ENCODE data around the gene PRRT1B. TPM values are rescaled to one million over a fixed set of nuclear protein-coding genes. Genes with fewer than 3 reads are reported as not detected.
A peak's percentile ranks its signal among the peaks of the same experiment; 100 is the strongest.

The PRRT1B gene
- total RNA-seq, 2 experiments from 2014 or later, result not detected

GRCh38 chr9:131577005-131578000, 32.0 kb downstream of the PRRT1B start:
- TF ChIP-seq CTCF (IDR thresholded peaks at IDR 0.05), result no peak
- Histone ChIP-seq H3K9me3 (ENCODE audit: control insufficient read depth in 1 of 2, insufficient read depth in 1 of 2, low read length in 2 of 2) (no peaks in the 10 kb centered on the region), H3K36me3 (ENCODE audit: insufficient read depth, low read length) (peaks cover 58% of the 10 kb centered on the region), H3K27ac (ENCODE audit: low read depth in 1 of 2, low read length in 2 of 2) (peak overlapping the region in 1 of 2 donors; percentile 62), H3K4me3 (ENCODE audit: low read length) (no peak overlapping the region), H3K27me3 (ENCODE audit: control insufficient read depth in 1 of 2, insufficient read depth in 2 of 2, low read length in 2 of 2) (no peaks in the 10 kb centered on the region), H3K4me1 (ENCODE audit: insufficient read depth, low read length) (peaks cover 36% of the 10 kb centered on the region)
- Mint-ChIP-seq H3K9me3 (no peaks in the 10 kb centered on the region), H3K27me3 (no peaks in the 10 kb centered on the region), H3K4me3 (peak overlapping the region; percentile 20), H3K4me1 (ENCODE audit: low read depth) (peaks cover 22% of the 10 kb centered on the region), H3K36me3 (ENCODE audit: low read depth) (peaks cover 56% of the 10 kb centered on the region), H3K27ac (peak overlapping the region; percentile 94)
- ATAC-seq (ENCODE audit: poor library complexity) (no peak), DNase-seq (peak in 1 of 14 experiments; percentile 21)
- CTCF ChIA-PET, result no interaction called here
- POLR2A ChIA-PET, result no interaction called here
- intact Hi-C loops (cut with DNase I, micrococcal nuclease), result no loop called here

GRCh38 chr9:131578021-131578420, 32.7 kb downstream of the PRRT1B start:
- H3K4me1 Mint-ChIP-seq (ENCODE audit: low read depth), result peaks cover 22% of the 10 kb centered on the region
- peak overlapping the region; percentile 94 for H3K27ac Mint-ChIP-seq
- peaks cover 59% of the 10 kb centered on the region for H3K36me3 ChIP-seq (ENCODE audit: insufficient read depth, low read length)
- TF ChIP-seq CTCF (IDR thresholded peaks at IDR 0.05), result no peak
- H3K9me3 ChIP-seq (ENCODE audit: control insufficient read depth in 1 of 2, insufficient read depth in 1 of 2, low read length in 2 of 2), result no peaks in the 10 kb centered on the region
- intact Hi-C loops (cut with DNase I, micrococcal nuclease), result no loop called here
- H3K27me3 ChIP-seq (ENCODE audit: control insufficient read depth in 1 of 2, insufficient read depth in 2 of 2, low read length in 2 of 2), result no peaks in the 10 kb centered on the region
- POLR2A ChIA-PET, result interaction anchor here (1.3 kb wide), 1 partner anchor 78 kb away, joined by 7 read pairs; no protein-coding TSS in a partner anchor
- H3K4me1 ChIP-seq (ENCODE audit: insufficient read depth, low read length), result peaks cover 37% of the 10 kb centered on the region
- H3K27ac ChIP-seq (ENCODE audit: low read depth in 1 of 2, low read length in 2 of 2), result peak overlapping the region; percentile 62 to 72
- H3K27me3 Mint-ChIP-seq, result no peaks in the 10 kb centered on the region
- DNase-seq, result peak in 1 of 14 experiments; percentile 24
- CTCF ChIA-PET, result no interaction called here
- no peaks in the 10 kb centered on the region for H3K9me3 Mint-ChIP-seq
- ATAC-seq (ENCODE audit: poor library complexity), result no peak
- no peak overlapping the region for H3K4me3 Mint-ChIP-seq
- no peak overlapping the region for H3K4me3 ChIP-seq (ENCODE audit: low read length)
- peaks cover 54% of the 10 kb centered on the region for H3K36me3 Mint-ChIP-seq (ENCODE audit: low read depth)

GRCh38 chr9:131578731-131579504, 33.6 kb downstream of the PRRT1B start:
- Mint-ChIP-seq H3K27ac (peak overlapping the region; percentile 94), H3K36me3 (ENCODE audit: low read depth) (peaks cover 63% of the 10 kb centered on the region), H3K9me3 (no peaks in the 10 kb centered on the region), H3K4me3 (peak overlapping the region; percentile 57), H3K27me3 (no peaks in the 10 kb centered on the region), H3K4me1 (ENCODE audit: low read depth) (peaks cover 26% of the 10 kb centered on the region)
- H3K4me1 ChIP-seq (ENCODE audit: insufficient read depth, low read length), result peaks cover 46% of the 10 kb centered on the region
- peaks cover 63% of the 10 kb centered on the region for H3K36me3 ChIP-seq (ENCODE audit: insufficient read depth, low read length)
- intact Hi-C loops (cut with DNase I, micrococcal nuclease), result no loop called here
- H3K27me3 ChIP-seq (ENCODE audit: control insufficient read depth in 1 of 2, insufficient read depth in 2 of 2, low read length in 2 of 2), result no peaks in the 10 kb centered on the region
- DNase-seq, result peak; percentile 35 to 82 (median 51)
- peak overlapping the region; percentile 62 to 72 for H3K27ac ChIP-seq (ENCODE audit: low read depth in 1 of 2, low read length in 2 of 2)
- no peak for TF ChIP-seq CTCF (IDR thresholded peaks at IDR 0.05)
- peak overlapping the region; percentile 8 for H3K4me3 ChIP-seq (ENCODE audit: low read length)
- ATAC-seq (ENCODE audit: poor library complexity), result peak; percentile 94
- POLR2A ChIA-PET, result interaction anchor here (0.9 to 1.3 kb wide), 5 partner anchors 12 to 166 kb away, joined by 3 to 7 read pairs (median 3); no protein-coding TSS in a partner anchor
- no peaks in the 10 kb centered on the region for H3K9me3 ChIP-seq (ENCODE audit: control insufficient read depth in 1 of 2, insufficient read depth in 1 of 2, low read length in 2 of 2)
- CTCF ChIA-PET, result interaction anchor here (1.1 to 1.4 kb wide), 2 partner anchors 12 to 229 kb away, joined by 3 read pairs; no protein-coding TSS in a partner anchor

Measured in CD4-positive, alpha-beta T cell (primary cell).